ENCODE measurements around the gene PPARG.

DNA sequence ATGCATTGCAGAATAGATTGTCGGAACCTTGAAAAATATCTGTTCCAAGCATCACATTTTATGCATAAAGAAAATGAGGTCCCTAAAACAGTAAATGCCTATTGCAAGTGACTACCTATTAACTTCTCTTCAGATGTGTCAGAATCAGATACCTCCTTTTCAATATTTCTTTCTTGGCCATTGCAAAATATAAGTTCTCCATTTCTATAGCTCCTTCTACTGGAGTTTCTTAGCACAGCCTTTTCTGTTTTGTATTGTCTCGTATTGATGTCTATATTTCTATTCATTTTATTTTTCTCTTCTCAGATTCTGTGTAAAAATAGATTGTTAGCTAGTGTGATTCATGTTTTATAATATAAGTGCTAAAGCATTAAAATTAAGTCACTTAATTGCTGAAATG is 63.4 kb downstream of the PPARG start:
- TF ChIP-seq, protein P1, sequence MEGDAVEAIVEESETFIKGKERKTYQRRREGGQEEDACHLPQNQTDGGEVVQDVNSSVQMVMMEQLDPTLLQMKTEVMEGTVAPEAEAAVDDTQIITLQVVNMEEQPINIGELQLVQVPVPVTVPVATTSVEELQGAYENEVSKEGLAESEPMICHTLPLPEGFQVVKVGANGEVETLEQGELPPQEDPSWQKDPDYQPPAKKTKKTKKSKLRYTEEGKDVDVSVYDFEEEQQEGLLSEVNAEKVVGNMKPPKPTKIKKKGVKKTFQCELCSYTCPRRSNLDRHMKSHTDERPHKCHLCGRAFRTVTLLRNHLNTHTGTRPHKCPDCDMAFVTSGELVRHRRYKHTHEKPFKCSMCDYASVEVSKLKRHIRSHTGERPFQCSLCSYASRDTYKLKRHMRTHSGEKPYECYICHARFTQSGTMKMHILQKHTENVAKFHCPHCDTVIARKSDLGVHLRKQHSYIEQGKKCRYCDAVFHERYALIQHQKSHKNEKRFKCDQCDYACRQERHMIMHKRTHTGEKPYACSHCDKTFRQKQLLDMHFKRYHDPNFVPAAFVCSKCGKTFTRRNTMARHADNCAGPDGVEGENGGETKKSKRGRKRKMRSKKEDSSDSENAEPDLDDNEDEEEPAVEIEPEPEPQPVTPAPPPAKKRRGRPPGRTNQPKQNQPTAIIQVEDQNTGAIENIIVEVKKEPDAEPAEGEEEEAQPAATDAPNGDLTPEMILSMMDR (optimal IDR thresholded peaks at IDR 0.05 in 1 of 3, IDR thresholded peaks at IDR 0.05 in 1 of 3, conservative IDR thresholded peaks at IDR 0.05 in 1 of 3; ENCODE audit: extremely low read depth in 1 of 3, insufficient read depth in 2 of 3, low read length in 3 of 3), result no peak
- no peak for TF ChIP-seq EZH2 (IDR thresholded peaks at IDR 0.05; ENCODE audit: low read length)
